PC-3 (cell line): ENCODE measurements around the gene SLC8A1.

ENCODE experiments used
- CTCF ChIP-seq: fragments of 300-600 bp; sonication (generic); conservative IDR thresholded peaks from 2 replicates; pipeline ENCODE4 v1.5.1; 2017; ENCODE audit warnings: antibody characterized with exemption, low read depth, mild to moderate bottlenecking, low read length
- EZH2 ChIP-seq: fragments of 300-600 bp; sonication (generic); IDR thresholded peaks from one replicate; pipeline ENCODE4 v1.6.1; 2017; ENCODE audit warnings: antibody characterized with exemption, mild to moderate bottlenecking, low read length; ENCODE audit not compliant: unreplicated experiment

DNA sequence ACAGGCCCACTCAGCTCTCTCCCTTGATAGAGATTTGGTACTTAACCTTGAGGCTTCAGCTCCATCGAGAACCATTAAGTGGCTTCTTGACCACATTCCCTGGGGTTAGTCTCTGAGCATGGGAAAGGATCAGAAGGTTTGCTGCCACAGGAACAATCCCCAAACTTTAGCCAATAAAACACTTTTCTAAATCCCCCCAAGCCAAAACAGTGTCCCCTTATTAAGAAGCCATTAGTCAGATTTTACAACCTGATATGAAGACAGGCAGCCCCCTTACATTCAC lies 37.7 kb upstream of the SLC8A1 start:
- TF ChIP-seq CTCF (no peak), EZH2 (no peak)
